Activated T-helper 2 cell treated with anti-CD3 and anti-CD28 coated beads, Interferon-gamma antibody, Interleukin-2, Interleukin-4, amounts not matched to agents 10 μg/mL and 5 μg/mL and 100 μg/mL, durations not matched to agents 14 hours and 24 hours and 36 hours (primary cell): ENCODE data around the gene C11orf16. TPM values are rescaled to one million over a fixed set of nuclear protein-coding genes. Genes with fewer than 3 reads are reported as not detected.

Source experiments
- DNase-seq: peaks from one replicate; pipeline ENCODE4 v3.0.0; 2021; ENCODE audit warnings: low spot score
- H3K27ac Mint-ChIP-seq: one replicate; pipeline ENCODE4 v1.8.0; 2021; ENCODE audit warnings: mixed read lengths
- H3K27me3 Mint-ChIP-seq: one replicate; pipeline ENCODE4 v1.8.0; 2021; ENCODE audit warnings: low read depth, mixed read lengths
- H3K36me3 Mint-ChIP-seq: one replicate; pipeline ENCODE4 v1.8.0; 2021; ENCODE audit warnings: low read depth, mixed read lengths
- H3K4me1 Mint-ChIP-seq: one replicate; pipeline ENCODE4 v1.8.0; 2021; ENCODE audit warnings: low read depth, mixed read lengths
- H3K4me3 Mint-ChIP-seq: one replicate; pipeline ENCODE4 v1.8.0; 2021; ENCODE audit warnings: low read depth, mild to moderate bottlenecking, moderate library complexity, mixed read lengths
- H3K9me3 Mint-ChIP-seq: one replicate; pipeline ENCODE4 v1.8.0; 2021; ENCODE audit warnings: mixed read lengths
- intact Hi-C: fragments of 100-400 bp; cut with micrococcal nuclease; formaldehyde crosslinking; loops from one replicate; pipeline ENCODE4 v1.15.1; 2023
- total RNA-seq: library from RNA; stranded (reverse); gene quantifications from 2 replicates; pipeline ENCODE4 v1.2.3, GENCODE V29; 2022

The C11orf16 gene
- total RNA-seq, 1 donor from 2014 or later = not detected

DNA sequence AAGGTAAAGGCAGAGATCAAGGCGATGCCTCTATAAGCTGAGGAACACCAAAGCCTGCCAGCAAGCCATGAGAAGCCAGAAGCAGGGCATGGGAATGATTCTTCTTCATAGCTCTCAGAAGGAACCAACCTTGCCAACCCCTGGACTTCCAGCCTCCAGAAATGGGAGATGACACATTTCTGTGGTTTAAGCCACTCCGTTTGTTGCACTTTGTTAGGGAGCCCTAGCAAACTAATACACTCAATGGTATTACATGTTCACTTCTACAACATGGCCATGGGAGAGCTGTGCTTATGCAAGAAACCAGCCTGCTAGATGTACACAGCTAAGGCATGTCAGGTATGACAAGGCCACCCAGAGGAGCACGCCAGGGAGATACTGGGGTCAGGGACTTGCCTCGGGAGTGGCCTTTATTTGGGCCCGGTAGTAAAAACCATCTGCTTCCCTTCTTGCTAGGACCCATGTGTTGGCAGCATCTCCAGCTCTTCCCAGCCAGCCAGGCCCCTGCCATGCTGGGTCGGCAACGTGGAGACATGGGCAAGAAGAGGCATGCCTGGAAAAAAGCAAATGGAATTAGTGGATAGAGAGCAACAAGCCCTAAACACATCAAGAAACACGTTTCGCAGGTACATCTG lies 3.6 kb downstream of the C11orf16 start:
- no peak overlapping the region for H3K27ac Mint-ChIP-seq
- intact Hi-C loops = no loop called here
- no peaks in the 10 kb centered on the region for H3K27me3 Mint-ChIP-seq
- no peaks in the 10 kb centered on the region for H3K9me3 Mint-ChIP-seq
- no peak overlapping the region for H3K4me3 Mint-ChIP-seq
- no peaks in the 10 kb centered on the region for H3K4me1 Mint-ChIP-seq
- H3K36me3 Mint-ChIP-seq = no peaks in the 10 kb centered on the region
- no peak for DNase-seq

DNA sequence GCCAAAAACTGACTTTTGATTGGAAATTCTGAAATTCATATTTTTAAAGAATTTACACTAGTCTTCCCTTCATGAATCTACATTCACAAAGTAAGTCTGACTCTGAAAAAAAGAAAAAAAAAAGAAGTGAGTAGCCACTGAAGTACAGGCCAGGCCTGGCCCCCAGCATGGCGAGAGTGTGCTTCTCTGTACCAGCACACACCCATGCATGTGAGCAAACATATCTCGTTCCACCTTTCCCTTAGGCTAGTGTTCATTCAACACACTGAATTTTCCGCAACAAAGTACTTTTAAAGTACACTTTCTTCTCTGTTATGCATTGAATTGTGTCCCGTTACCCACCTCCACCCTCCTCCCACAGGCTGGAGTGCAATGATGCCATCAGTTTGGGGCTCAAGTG lies 4.5 kb downstream of the C11orf16 start:
- DNase-seq = no peak
- H3K4me3 Mint-ChIP-seq = no peak overlapping the region
- no peaks in the 10 kb centered on the region for H3K9me3 Mint-ChIP-seq
- H3K27ac Mint-ChIP-seq = no peak overlapping the region
- intact Hi-C loops = no loop called here
- H3K27me3 Mint-ChIP-seq = no peaks in the 10 kb centered on the region
- H3K36me3 Mint-ChIP-seq = no peaks in the 10 kb centered on the region
- H3K4me1 Mint-ChIP-seq = no peaks in the 10 kb centered on the region

DNA sequence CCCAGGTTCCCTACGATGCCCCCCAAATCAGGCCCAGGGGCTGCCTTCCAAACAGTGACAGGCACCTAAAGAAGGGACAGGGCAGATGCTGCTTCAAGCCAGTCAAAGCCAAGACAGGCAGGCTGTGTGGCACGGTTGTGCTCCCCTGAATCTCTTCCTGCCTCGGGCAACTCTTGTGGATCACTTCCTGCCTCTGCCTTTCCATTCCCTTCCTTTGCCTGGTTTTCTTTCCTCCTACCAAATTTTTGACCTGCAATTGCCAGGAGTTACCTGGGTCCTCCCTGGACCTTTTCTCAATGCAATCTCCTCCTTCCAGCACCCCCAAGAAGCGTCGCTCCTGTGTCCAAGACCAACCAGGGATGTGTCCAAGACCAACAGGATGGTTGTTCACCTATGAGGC lies 5.5 kb downstream of the C11orf16 start:
- Mint-ChIP-seq H3K36me3 (no peaks in the 10 kb centered on the region), H3K27ac (no peak overlapping the region), H3K9me3 (no peaks in the 10 kb centered on the region)

DNA sequence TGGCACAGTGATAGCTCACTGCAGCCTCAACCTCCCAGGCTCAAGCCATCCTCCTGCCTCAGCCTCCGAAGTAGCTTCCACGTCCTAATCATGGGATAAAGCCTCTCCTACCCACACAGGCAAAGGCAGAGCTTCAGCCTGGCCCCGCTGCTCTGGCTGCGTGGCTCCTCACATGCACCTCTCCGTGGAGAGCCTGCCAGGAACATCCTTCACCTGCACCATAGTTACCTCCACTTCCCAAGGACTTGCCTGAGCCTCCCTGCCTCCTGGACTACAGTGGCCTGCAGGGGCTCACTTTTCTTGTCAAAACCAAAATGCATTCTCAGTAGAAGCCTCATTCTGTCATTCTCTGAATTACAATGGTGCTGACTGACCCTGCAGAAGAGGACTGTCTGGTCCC lies 6.5 kb downstream of the C11orf16 start:
- intact Hi-C loops = no loop called here
- Mint-ChIP-seq H3K27ac (no peak overlapping the region), H3K27me3 (no peaks in the 10 kb centered on the region)

More for the DNA sequence above, 5.5 kb downstream of the C11orf16 start:
- no peaks in the 10 kb centered on the region for H3K4me1 Mint-ChIP-seq
- H3K27me3 Mint-ChIP-seq = no peaks in the 10 kb centered on the region
- no peak for DNase-seq
- intact Hi-C loops = no loop called here
- H3K4me3 Mint-ChIP-seq = no peak overlapping the region

DNA sequence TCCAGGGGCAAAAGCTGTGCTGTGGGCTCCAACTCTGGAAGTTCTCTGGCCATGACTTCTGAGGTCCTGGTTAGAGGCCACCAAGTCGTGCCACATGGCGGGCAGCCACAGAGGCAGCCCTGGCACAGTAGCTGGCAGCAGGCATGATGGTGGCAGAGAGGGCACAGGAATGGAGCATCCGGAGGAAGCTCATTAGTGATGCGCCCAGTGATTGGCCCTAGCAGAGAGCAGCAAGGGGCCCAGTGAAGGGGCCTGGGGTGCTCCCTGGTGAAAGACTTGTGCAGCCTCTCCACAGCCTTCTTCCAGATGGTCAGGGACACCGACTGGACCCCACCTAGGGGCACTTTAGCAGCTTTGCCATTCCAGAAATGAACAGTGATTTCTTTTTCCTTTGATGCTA lies 7.0 kb downstream of the C11orf16 start:
- Mint-ChIP-seq H3K36me3 (no peaks in the 10 kb centered on the region), H3K4me3 (no peak overlapping the region)

More for the DNA sequence above, 6.5 kb downstream of the C11orf16 start:
- Mint-ChIP-seq H3K9me3 (no peaks in the 10 kb centered on the region), H3K4me3 (no peak overlapping the region), H3K4me1 (no peaks in the 10 kb centered on the region), H3K36me3 (no peaks in the 10 kb centered on the region)
- DNase-seq = no peak

DNA sequence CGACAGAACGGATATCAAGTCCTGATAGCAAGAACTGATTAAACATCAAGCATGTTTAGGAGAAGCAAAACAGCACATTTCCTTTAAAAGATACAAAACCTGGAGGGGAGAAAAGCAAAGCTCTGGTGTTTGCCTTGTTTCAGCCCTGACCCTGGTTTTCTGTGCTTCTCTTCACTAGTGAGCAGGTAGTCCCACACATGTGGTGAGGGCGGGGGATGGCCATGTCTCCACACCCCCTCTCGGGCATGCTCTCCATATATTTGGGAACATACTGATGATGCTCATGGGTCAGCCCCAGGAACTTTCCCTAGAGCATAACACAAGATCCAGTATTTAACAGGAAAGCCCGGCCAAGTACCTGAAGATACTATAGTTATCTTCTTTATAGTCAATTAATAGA lies 10.1 kb downstream of the C11orf16 start:
- Mint-ChIP-seq H3K36me3 (peaks cover 19% of the 10 kb centered on the region), H3K27me3 (no peaks in the 10 kb centered on the region), H3K4me3 (no peak overlapping the region), H3K4me1 (no peaks in the 10 kb centered on the region), H3K9me3 (no peaks in the 10 kb centered on the region), H3K27ac (no peak overlapping the region)
- intact Hi-C loops = no loop called here
- DNase-seq = no peak

More for the DNA sequence above, 7.0 kb downstream of the C11orf16 start:
- H3K4me1 Mint-ChIP-seq = no peaks in the 10 kb centered on the region
- no peaks in the 10 kb centered on the region for H3K27me3 Mint-ChIP-seq
- H3K9me3 Mint-ChIP-seq = no peaks in the 10 kb centered on the region
- DNase-seq = no peak
- no peak overlapping the region for H3K27ac Mint-ChIP-seq
- intact Hi-C loops = no loop called here

DNA sequence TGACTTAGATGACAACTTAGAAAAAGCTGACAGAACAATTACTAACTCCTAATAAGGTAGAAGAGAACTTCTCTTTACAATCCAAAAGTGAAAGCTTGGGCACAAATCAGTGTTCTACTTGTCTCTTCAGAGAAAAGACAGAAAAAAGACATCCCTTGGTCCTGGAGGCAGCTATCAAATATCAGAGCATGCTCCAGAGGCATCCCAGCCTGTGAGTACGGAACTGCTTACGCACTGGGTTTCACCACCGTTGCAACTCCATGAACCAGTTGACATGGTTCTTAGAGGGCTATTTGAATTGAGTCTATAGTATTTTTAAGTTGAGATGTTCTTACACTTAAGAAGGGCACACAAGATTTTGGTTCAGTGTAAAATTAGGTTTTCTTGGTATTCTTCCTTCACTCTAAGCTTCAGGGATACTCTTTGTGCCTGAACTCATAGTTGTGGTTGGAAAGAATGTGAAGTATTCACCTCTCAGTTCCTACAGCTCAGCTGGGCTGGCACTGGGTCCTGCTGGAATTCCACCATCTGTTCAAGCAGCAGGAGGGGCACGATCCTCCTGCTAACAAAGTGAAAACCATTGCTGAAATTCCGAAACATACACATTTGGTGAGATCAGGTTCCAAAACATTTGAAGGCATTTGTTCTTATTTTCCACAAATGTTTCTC lies 15.5 kb downstream of the C11orf16 start:
- Mint-ChIP-seq H3K27me3 (no peaks in the 10 kb centered on the region), H3K36me3 (peaks cover 47% of the 10 kb centered on the region), H3K4me3 (no peak overlapping the region), H3K27ac (no peak overlapping the region), H3K9me3 (no peaks in the 10 kb centered on the region), H3K4me1 (peaks cover 19% of the 10 kb centered on the region)
- DNase-seq = no peak
- intact Hi-C loops = no loop called here

DNA sequence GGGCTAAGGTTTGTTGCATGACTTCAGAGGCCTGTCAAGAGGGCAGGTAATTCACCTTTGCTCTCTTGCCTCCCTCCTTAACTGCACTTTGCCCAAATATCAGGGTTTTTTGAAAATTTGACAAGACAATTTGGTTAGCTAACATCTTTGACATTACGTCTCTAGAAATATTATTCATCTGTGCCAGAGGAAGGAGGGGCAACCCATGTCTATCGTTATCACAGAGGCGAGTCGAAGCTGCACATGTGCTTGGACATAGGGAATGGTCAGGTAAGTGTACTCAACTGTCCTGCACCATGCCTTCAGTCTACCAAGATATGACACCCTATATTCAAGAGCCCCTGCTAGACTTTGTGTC lies 18.1 kb downstream of the C11orf16 start:
- peaks cover 7% of the 10 kb centered on the region for H3K27me3 Mint-ChIP-seq
- H3K4me3 Mint-ChIP-seq = peak overlapping the region; percentile 54
- no peaks in the 10 kb centered on the region for H3K9me3 Mint-ChIP-seq
- peaks cover 27% of the 10 kb centered on the region for H3K4me1 Mint-ChIP-seq
- no peak for DNase-seq
- intact Hi-C loops = loop anchor here (1.0 to 5.0 kb wide), 4 partner anchors 45 to 223 kb away; partner anchors contain the start of genes NRIP3 and TMEM9B
- H3K27ac Mint-ChIP-seq = peak overlapping the region; percentile 73
- H3K36me3 Mint-ChIP-seq = peaks cover 43% of the 10 kb centered on the region

DNA sequence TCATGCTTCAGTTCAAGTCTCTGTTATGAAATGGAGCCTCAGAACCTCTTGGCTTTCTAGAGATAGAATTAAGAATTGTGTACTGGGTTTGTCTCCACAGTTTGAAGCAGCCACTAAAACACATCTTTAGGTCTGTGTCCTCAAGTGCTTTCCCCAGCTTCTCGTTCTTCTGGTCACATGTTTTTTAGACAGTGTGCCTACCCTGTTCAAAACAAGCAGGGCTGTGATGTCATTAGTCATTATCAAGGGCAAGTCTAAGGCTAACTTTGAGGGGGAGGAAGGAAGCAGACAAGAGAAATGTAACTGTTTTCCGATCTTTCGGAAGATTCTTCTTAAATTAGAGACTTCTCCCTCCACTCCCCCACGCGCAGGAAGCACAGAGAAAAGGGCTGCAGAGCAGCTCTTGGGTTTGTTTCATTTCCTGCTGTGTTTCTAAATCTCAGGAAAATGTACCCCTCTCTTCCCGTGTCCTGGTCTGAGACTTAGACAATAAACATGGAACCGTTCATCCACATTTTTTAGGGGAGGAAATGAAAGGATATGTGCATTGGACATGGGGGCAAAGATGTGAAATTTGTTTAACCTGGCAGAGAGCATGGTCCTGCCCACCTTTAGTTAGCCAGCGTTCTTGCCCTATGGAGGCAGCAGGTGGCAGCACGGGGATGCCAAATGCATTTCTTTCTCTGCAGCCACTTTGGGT lies 18.6 kb downstream of the C11orf16 start:
- Mint-ChIP-seq H3K36me3 (peaks cover 42% of the 10 kb centered on the region), H3K27me3 (peaks cover 11% of the 10 kb centered on the region), H3K9me3 (no peaks in the 10 kb centered on the region), H3K27ac (peak overlapping the region; percentile 73), H3K4me3 (peak overlapping the region; percentile 54), H3K4me1 (peaks cover 27% of the 10 kb centered on the region)
- DNase-seq = peak; percentile 20
- intact Hi-C loops = loop anchor here (1.0 to 5.0 kb wide), 4 partner anchors 45 to 223 kb away; partner anchors contain the start of genes NRIP3 and TMEM9B

DNA sequence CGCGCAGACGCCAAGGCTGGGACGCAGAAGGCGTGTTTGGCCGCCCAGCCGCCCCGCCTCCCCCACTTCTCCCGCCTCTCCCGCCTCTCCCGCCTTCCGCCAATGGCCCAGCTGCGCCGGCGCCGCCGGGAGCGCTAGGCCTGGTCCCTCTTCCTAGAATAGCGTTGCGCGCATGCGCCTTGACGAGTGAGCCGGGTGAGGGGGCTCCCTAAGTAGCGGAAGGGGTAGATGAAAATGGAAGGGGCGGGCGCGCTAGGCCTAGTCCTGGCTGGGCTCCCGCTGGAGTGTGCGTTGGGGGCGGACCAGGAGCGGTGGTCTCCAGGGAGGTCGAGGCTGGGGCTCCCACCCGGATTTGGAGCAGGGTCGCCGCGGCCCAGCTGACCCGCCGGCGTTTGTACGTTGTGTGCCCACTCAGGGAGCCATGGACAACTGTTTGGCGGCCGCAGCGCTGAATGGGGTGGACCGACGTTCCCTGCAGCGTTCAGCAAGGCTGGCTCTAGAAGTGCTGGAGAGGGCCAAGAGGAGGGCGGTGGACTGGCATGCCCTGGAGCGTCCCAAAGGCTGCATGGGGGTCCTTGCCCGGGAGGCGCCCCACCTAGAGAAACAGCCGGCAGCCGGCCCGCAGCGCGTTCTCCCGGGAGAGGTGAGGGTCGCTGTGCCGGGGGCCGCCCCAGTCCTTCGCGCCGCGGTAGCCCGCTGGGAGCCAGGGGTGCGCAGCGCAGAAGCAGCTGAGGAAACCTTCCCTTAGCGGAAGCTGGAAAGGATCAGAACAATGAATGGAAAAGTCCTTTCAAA lies 21.5 kb downstream of the C11orf16 start, which contains the start of gene AKIP1:
TSS of gene AKIP1 (plus strand) at position 161 of the 795 bp plus-strand sequence. CDS start at position 422, 261 bp downstream.
- peaks cover 36% of the 10 kb centered on the region for H3K4me1 Mint-ChIP-seq
- H3K9me3 Mint-ChIP-seq = no peaks in the 10 kb centered on the region
- peaks cover 30% of the 10 kb centered on the region for H3K27me3 Mint-ChIP-seq
- intact Hi-C loops = loop anchor here (1.0 to 5.0 kb wide), 2 partner anchors 91 to 222 kb away; partner anchors contain the start of gene NRIP3
- H3K27ac Mint-ChIP-seq = peak within 1 kb of the TSS; percentile 82
- H3K4me3 Mint-ChIP-seq = peak within 1 kb of the TSS; percentile 94
- DNase-seq = peak; percentile 73
- H3K36me3 Mint-ChIP-seq = peaks cover 19% of the 10 kb centered on the region

DNA sequence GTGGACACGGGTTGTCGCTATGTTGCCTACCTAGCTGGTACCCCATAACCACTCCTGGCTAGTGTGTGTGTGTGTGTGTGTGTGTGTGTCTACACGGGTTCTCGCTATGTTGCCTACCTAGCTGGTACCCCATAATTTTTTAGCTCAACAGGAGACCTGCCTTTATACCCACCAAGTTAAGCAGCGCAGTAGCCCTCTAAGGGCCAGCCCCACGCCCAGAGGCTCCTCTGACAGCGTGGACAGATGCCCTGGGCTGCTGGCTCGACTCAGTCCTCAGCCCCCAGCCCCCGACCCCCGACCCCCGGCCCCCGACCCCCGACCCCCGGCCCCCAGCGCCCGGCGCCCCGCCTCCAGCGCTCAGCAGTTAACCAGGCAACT lies 22.1 kb downstream of the C11orf16 start:
- H3K36me3 Mint-ChIP-seq = peaks cover 17% of the 10 kb centered on the region
- peaks cover 37% of the 10 kb centered on the region for H3K4me1 Mint-ChIP-seq
- intact Hi-C loops = loop anchor here (1.0 to 5.0 kb wide), 2 partner anchors 92 to 221 kb away; partner anchors contain the start of gene NRIP3
- H3K27ac Mint-ChIP-seq = no peak overlapping the region
- DNase-seq = no peak
- peaks cover 31% of the 10 kb centered on the region for H3K27me3 Mint-ChIP-seq
- no peaks in the 10 kb centered on the region for H3K9me3 Mint-ChIP-seq
- peak overlapping the region; percentile 94 for H3K4me3 Mint-ChIP-seq

DNA sequence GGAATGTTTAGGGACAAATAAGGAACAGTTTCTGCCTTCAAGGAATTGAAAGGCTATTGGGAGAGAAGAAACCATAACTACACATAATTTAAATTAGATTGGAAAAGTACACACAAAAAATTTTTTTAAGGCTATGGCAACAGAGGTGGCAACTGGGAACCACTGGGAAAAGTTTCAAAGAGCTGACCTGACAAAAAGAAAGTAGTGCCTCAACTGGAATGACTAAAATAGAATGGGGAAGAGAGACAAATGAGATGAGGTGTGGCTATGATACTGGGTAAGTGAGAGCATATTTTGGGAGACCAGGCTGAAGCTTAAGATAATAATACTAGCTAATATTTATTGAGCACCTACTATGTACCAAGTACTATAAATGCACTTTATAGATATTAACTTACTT lies 24.6 kb downstream of the C11orf16 start:
- Mint-ChIP-seq H3K27me3 (peaks cover 44% of the 10 kb centered on the region), H3K27ac (no peak overlapping the region), H3K4me1 (peaks cover 22% of the 10 kb centered on the region), H3K4me3 (no peak overlapping the region), H3K36me3 (peaks cover 4% of the 10 kb centered on the region), H3K9me3 (no peaks in the 10 kb centered on the region)
- intact Hi-C loops = no loop called here
- DNase-seq = no peak
